Measurements from ENCODE around the gene YJEFN3. TPM values are rescaled to one million over a fixed set of nuclear protein-coding genes. Genes with fewer than 3 reads are reported as not detected.
A peak's percentile ranks its signal among the peaks of the same experiment; 100 is the strongest.

Gene YJEFN3
- total RNA-seq, 2 donors from 2014 or later: 0.85 to 1.5 TPM

- Histone ChIP-seq H3K27ac (no peak overlapping the region), H3K36me3 (no peaks in the 10 kb centered on the region), H3K4me1 (peaks cover 0 to 67% of the 10 kb centered on the region in 2 donors), H3K4me3 (no peak overlapping the region), H3K27me3 (no peaks in the 10 kb centered on the region), H3K9me3 (no peaks in the 10 kb centered on the region)
- DNase-seq (ENCODE audit: low spot score): no peak
- TF ChIP-seq CTCF (IDR thresholded peaks at IDR 0.05): no peak
Measured at GRCh38 chr19:19486343-19487076, 42.2 kb upstream of the YJEFN3 start.

DNA sequence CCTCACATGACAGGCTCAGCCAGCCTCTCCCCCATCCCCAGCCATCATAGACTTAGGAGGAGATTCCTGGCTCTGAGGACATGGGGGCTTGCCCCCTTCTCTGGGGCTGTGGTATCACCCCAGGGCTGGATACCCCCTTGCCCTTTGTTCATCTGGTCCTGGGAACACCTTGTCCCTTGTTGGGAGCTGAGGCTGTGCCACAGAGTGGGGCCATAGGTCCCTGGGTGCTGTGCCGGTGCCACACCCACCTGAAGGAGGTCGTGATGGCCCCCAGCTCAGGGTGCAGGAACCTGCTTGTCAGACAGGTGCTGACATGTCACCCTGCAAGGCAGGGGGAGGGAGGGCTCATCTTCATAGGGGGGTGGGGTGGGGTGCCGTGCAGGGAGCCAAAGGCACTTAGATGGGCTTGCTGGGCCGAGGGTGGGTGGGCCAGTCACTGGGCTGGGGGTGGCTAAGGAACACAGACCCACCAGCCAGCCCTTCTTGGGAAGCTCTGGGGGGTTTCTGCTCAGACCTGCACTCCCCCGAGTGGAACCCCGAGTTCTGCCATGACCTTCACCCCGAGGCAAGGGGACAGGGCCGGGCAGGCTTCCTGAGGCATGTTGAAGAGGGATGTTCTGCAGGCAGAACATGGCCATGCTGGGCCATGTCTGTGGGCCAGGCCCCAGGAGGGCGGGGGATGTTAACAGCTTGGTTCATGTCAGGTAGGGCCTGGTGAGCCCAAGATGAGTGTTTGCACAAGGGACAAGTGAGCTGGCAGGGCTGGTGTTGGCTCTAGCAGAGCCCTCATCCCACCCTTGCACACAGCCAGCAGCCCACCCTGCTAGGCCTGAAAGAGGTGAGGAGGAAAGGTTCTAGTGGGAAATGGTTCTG is 41.4 kb upstream of the YJEFN3 start:
- DNase-seq (ENCODE audit: low spot score): no peak
- Histone ChIP-seq H3K4me1 (peaks cover 0 to 67% of the 10 kb centered on the region in 2 donors), H3K27ac (no peak overlapping the region)

DNA sequence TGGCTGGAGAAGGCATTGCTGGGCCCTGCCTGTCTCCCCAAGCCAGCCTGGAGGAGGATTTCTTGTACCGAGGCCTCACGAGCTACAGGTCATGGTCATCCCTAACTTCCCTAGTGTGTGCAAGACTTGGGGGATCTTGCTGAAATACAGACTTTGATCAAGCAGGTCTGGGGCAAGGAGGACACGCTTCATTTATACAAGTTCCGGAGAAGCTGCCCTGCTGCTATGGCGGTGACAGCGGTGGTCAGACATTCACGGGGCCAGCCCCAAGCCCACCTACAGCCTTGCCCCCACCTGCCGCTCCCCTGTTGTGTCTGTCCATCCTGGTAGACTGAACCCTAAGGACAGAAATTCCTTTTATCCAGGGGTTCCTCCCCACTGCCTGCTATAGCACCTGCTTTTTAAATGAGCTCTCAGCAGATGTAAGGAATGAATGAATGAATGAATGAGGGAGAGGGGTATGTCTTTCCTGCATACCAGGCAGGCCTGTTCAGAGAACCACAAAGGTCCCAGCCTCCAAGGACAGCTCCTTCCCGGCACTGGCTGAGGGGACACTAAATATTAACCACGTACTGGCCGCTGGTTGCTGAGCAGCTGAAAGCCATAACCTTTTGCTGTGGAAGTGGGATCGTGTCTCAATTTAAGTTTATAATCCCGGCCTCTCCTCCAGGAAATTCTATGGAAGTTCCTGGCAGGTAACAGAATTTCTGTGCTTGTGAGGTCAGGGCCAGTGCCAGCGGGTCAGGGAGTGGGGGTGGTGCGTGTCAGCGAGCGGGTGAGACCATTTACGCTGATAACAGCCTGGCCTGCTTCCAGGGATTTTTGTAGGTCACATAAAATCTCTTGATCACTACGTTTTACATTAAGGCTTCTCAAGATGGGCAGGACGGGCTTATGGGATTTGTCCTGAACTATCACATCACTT is 40.5 kb upstream of the YJEFN3 start:
- Histone ChIP-seq H3K4me3 (peak overlapping the region in 1 of 2 donors; percentile 22), H3K4me1 (peaks cover 0 to 58% of the 10 kb centered on the region in 2 donors), H3K36me3 (peaks cover 8% of the 10 kb centered on the region), H3K9me3 (no peaks in the 10 kb centered on the region), H3K27ac (peak overlapping the region; percentile 62 to 69), H3K27me3 (no peaks in the 10 kb centered on the region)
- no peak for DNase-seq (ENCODE audit: low spot score)
- TF ChIP-seq CTCF (IDR thresholded peaks at IDR 0.05): no peak

More for the DNA sequence above, 41.4 kb upstream of the YJEFN3 start:
- TF ChIP-seq CTCF (IDR thresholded peaks at IDR 0.05): no peak
- H3K27me3 ChIP-seq: no peaks in the 10 kb centered on the region
- H3K4me3 ChIP-seq: no peak overlapping the region
- H3K36me3 ChIP-seq: no peaks in the 10 kb centered on the region
- H3K9me3 ChIP-seq: no peaks in the 10 kb centered on the region

DNA sequence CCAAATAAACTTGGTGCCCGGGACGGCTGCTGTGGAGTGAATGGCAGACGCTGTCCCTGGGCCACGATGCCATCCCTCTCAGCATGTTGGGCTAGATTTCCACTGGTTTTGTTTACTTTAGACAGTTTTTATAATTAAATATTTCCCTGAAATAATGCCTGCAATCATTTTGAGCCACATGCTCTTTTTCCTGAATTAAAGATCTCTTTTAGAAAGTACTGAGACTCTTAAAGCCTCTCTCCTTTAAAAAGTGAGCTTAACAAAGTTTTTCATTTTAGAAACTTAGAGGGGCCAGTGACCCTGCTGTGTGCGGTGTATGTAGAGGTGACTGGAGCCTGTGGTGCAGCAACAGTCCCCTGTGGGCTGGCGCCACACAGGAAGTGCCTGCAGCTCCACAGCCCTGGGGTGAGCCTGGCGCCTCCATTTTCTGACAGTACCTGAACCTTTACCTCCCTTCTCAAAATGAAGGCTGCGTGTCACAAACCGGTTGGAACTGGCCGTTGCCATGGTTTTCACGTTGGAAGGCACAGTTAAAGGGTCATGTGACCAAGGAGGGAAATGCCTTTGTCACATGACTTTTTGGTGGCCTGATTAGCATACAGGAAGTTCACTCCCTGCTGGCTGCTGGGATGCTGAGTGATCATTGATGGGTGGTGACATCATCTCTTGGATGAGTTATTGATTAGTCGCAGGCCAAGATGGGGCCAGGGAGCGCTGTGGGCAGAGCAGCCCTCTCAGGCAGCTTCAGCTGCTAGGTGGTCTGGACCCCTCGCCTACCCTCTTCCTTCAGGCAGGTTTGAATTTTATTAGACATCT is 39.6 kb upstream of the YJEFN3 start:
- Histone ChIP-seq H3K4me1 (peaks cover 0 to 55% of the 10 kb centered on the region in 2 donors), H3K4me3 (peak overlapping the region in 1 of 2 donors; percentile 22), H3K27ac (peak overlapping the region; percentile 62 to 69), H3K9me3 (no peaks in the 10 kb centered on the region), H3K27me3 (no peaks in the 10 kb centered on the region), H3K36me3 (peaks cover 15% of the 10 kb centered on the region)
- TF ChIP-seq CTCF (IDR thresholded peaks at IDR 0.05): no peak
- peak; percentile 89 for DNase-seq (ENCODE audit: low spot score)

GRCh38 chr19:19489804-19490204 is 38.9 kb upstream of the YJEFN3 start:
- peaks cover 22% of the 10 kb centered on the region for H3K36me3 ChIP-seq
- H3K27me3 ChIP-seq: no peaks in the 10 kb centered on the region
- H3K9me3 ChIP-seq: no peaks in the 10 kb centered on the region
- H3K4me1 ChIP-seq: peaks cover 0 to 52% of the 10 kb centered on the region in 2 donors
- DNase-seq (ENCODE audit: low spot score): no peak
- peak overlapping the region in 1 of 2 donors; percentile 22 for H3K4me3 ChIP-seq
- peak overlapping the region; percentile 62 to 69 for H3K27ac ChIP-seq
- no peak for TF ChIP-seq CTCF (IDR thresholded peaks at IDR 0.05)
